ENCODE measurements around the gene PRPH.

Gene PRPH

GRCh38 chr12:49323524-49324097, 28.7 kb downstream of the PRPH start:
- no peak for TF ChIP-seq TCF4 (CRISPR knock-in tag; IDR thresholded peaks at IDR 0.05; ENCODE audit: borderline replicate concordance)
- no peak for TF ChIP-seq ZFP3 (CRISPR knock-in tag; IDR thresholded peaks at IDR 0.05)
- no peak for TF ChIP-seq CSDC2 (CRISPR knock-in tag; IDR thresholded peaks at IDR 0.05)
- TF ChIP-seq ISL1 (CRISPR knock-in tag; IDR thresholded peaks at IDR 0.05), result no peak
- no peak for TF ChIP-seq RARB (CRISPR knock-in tag; IDR thresholded peaks at IDR 0.05)
- TF ChIP-seq TSHZ2 (CRISPR knock-in tag; IDR thresholded peaks at IDR 0.05), result no peak
- no peak for TF ChIP-seq ARNTL (CRISPR knock-in tag; IDR thresholded peaks at IDR 0.05; ENCODE audit: borderline replicate concordance, low read depth)
- no peak for TF ChIP-seq OSR1 (CRISPR knock-in tag; IDR thresholded peaks at IDR 0.05)
- TF ChIP-seq ZNF565 (CRISPR knock-in tag; conservative IDR thresholded peaks at IDR 0.05; ENCODE audit: low read depth), result no peak
- TF ChIP-seq TOX (CRISPR knock-in tag; IDR thresholded peaks at IDR 0.05; ENCODE audit: borderline replicate concordance), result no peak
- no peak for TF ChIP-seq BACH2 (CRISPR knock-in tag; IDR thresholded peaks at IDR 0.05; ENCODE audit: borderline replicate concordance)
- TF ChIP-seq ZFP30 (CRISPR knock-in tag; IDR thresholded peaks at IDR 0.05), result no peak
- no peak for TF ChIP-seq ZNF70 (CRISPR knock-in tag; IDR thresholded peaks at IDR 0.05)
- no peak for TF ChIP-seq ESRRG (CRISPR knock-in tag; IDR thresholded peaks at IDR 0.05)
- TF ChIP-seq CREB5 (CRISPR knock-in tag; IDR thresholded peaks at IDR 0.05; ENCODE audit: low read depth), result no peak
- no peak for TF ChIP-seq ZNF8 (CRISPR knock-in tag; IDR thresholded peaks at IDR 0.05)
- no peak for TF ChIP-seq PATZ1 (CRISPR knock-in tag; IDR thresholded peaks at IDR 0.05; ENCODE audit: borderline replicate concordance)
- TF ChIP-seq PPARA (CRISPR knock-in tag; IDR thresholded peaks at IDR 0.05; ENCODE audit: borderline replicate concordance), result no peak
- TF ChIP-seq POU6F1 (CRISPR knock-in tag; IDR thresholded peaks at IDR 0.05; ENCODE audit: borderline replicate concordance, low read depth), result no peak
- ATAC-seq, result no peak

- ATAC-seq, result no peak
- no peak for TF ChIP-seq ARNTL (CRISPR knock-in tag; IDR thresholded peaks at IDR 0.05; ENCODE audit: borderline replicate concordance, low read depth)
- TF ChIP-seq ZNF8 (CRISPR knock-in tag; IDR thresholded peaks at IDR 0.05), result no peak
- no peak for TF ChIP-seq ESRRG (CRISPR knock-in tag; IDR thresholded peaks at IDR 0.05)
- TF ChIP-seq SNAI2 (CRISPR knock-in tag; IDR thresholded peaks at IDR 0.05), result no peak
- TF ChIP-seq ZFP3 (CRISPR knock-in tag; IDR thresholded peaks at IDR 0.05), result no peak
- no peak for TF ChIP-seq POU6F1 (CRISPR knock-in tag; IDR thresholded peaks at IDR 0.05; ENCODE audit: borderline replicate concordance, low read depth)
- no peak for TF ChIP-seq CREB5 (CRISPR knock-in tag; IDR thresholded peaks at IDR 0.05; ENCODE audit: low read depth)
- TF ChIP-seq ISL1 (CRISPR knock-in tag; IDR thresholded peaks at IDR 0.05), result no peak
- no peak for TF ChIP-seq CSDC2 (CRISPR knock-in tag; IDR thresholded peaks at IDR 0.05)
- TF ChIP-seq PATZ1 (CRISPR knock-in tag; IDR thresholded peaks at IDR 0.05; ENCODE audit: borderline replicate concordance), result no peak
- no peak for TF ChIP-seq ZNF70 (CRISPR knock-in tag; IDR thresholded peaks at IDR 0.05)
- no peak for TF ChIP-seq GLIS3 (CRISPR knock-in tag; IDR thresholded peaks at IDR 0.05)
- TF ChIP-seq TCF4 (CRISPR knock-in tag; IDR thresholded peaks at IDR 0.05; ENCODE audit: borderline replicate concordance), result no peak
- no peak for TF ChIP-seq PPARA (CRISPR knock-in tag; IDR thresholded peaks at IDR 0.05; ENCODE audit: borderline replicate concordance)
- no peak for TF ChIP-seq ZC3H10 (CRISPR knock-in tag; IDR thresholded peaks at IDR 0.05)
These were observed 30.7 kb downstream of the PRPH start for GRCh38 chr12:49325606-49326005.
